Upper lobe of left lung (tissue), 4 donors: ENCODE data around the gene LRRFIP1.

Experiments used
- CTCF ChIP-seq, 6 experiments: fragments of 450-650 bp in 4 of 6; fragments of 200-600 bp in 2 of 6; sonication (generic) in 2 of 6; IDR thresholded peaks; one replicate each; pipeline ENCODE4 v1.5.1; 2016 to 2019; ENCODE audit warnings: antibody characterized with exemption in 6 of 6
- POLR2A ChIP-seq, 4 donors: fragments of 450-650 bp; IDR thresholded peaks; one replicate each; pipeline ENCODE4 v1.5.1; 2016 to 2017; ENCODE audit warnings: antibody characterized with exemption in 4 of 4, mild to moderate bottlenecking in 2 of 4
- POLR2AphosphoS5 ChIP-seq, 2 donors: sonication (generic); formaldehyde crosslinking; IDR thresholded peaks; one replicate each; pipeline ENCODE4 v1.5.1; 2017; ENCODE audit warnings: antibody characterized with exemption in 2 of 2

- no peak for TF ChIP-seq POLR2AphosphoS5 (IDR thresholded peaks at IDR 0.05)
- no peak for TF ChIP-seq POLR2A (IDR thresholded peaks at IDR 0.05)
- TF ChIP-seq CTCF (IDR thresholded peaks at IDR 0.05), result no peak
Measured at GRCh38 chr2:237712477-237713377, 85.3 kb downstream of the LRRFIP1 start.
